ENCODE measurements around the gene VASN.
"Not testable (repeated sequence)": the region's sequence is repeated elsewhere in the genome, so short reads cannot be mapped to it uniquely, and the experiment has no call there.

VASN gene

DNA sequence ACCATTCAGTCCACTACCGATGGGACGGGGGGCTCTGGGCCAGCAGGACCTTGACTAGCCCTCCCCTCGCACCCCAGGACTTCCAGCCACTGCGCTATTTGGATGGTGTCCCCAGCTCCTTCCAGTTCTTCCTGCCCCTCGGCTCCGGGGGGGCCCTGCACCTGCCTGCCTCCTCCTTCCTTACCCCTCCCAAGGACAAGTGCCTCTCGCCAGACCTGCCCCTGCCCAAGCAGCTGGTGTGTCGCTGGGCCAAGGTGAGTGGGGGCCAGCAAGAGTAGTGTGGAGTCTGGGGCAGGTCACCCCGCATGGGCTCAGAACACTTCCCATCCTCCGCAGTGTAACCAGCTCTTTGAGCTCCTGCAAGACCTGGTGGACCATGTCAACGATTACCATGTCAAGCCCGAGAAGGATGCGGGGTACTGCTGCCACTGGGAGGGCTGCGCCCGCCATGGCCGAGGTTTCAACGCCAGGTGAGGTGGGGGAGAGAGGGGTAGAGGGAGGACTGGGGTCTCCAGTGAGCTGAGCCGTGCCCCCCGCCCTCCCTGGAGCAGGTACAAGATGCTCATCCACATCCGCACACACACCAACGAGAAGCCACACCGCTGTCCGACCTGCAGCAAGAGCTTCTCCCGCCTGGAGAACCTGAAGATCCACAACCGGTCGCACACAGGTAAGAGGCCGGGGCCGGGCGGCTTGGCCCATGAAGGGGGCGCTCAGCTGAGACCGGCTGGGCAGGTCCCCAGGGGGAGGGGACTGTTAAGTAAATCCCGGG is 36.7 kb upstream of the VASN start:
- intact Hi-C loops (cut with DNase I), result loop anchor here (5.0 kb wide), 1 partner anchor 133 kb away; no protein-coding TSS in a partner anchor
- DNase-seq, result peak in 2 of 10 donors; percentile 80 to 82

DNA sequence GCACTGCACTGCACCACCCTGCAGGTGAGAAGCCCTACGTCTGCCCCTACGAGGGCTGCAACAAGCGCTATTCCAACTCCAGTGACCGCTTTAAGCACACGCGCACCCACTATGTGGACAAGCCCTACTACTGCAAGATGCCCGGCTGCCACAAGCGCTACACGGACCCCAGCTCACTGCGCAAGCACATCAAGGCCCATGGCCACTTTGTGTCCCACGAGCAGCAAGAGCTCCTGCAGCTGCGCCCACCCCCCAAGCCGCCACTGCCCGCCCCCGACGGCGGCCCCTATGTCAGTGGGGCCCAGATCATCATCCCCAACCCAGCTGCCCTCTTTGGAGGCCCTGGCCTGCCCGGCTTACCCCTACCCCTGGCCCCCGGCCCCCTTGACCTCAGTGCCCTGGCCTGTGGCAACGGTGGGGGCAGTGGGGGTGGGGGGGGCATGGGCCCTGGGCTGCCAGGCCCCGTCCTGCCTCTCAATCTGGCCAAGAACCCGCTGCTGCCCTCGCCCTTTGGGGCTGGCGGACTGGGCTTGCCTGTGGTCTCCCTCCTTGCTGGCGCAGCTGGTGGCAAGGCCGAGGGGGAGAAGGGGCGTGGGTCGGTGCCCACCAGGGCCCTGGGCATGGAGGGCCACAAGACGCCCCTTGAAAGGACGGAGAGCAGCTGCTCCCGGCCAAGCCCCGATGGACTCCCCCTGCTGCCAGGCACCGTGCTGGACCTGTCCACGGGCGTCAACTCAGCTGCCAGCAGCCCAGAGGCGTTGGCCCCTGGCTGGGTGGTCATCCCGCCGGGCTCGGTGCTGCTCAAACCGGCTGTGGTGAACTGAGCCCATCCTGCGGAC is 34.7 kb upstream of the VASN start:
- intact Hi-C loops (cut with DNase I), result no loop called here
- DNase-seq, result peak in 1 of 10 donors; percentile 83

DNA sequence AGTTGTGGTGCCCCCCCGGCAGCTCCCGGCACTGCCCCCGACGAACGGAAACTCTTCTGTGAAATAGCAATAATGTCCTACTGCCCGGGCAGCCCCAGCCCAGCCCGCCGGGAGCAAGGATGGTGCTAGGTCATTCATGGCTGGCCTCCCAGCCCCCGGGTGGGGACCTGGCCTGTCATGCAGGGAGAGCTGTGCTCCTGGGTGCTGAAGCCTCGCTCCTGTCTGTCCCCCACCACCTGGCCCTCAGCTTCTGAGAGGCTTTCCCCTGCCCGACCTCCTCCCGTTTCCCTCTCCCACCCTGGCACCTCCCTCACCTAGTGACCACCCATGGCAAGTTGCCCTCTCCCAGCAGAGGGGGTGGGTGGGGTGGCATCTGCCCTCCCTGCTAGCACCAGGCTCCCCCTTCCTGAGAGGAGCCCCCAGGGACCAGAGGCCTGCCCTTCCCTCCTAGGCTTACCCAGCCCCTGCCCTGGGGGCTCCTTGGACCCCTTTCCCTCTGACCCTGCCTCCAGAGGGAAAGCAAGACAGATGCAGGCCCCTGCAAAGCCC is 34.0 kb upstream of the VASN start:
- intact Hi-C loops (cut with DNase I), result no loop called here
- DNase-seq, result no peak

DNA sequence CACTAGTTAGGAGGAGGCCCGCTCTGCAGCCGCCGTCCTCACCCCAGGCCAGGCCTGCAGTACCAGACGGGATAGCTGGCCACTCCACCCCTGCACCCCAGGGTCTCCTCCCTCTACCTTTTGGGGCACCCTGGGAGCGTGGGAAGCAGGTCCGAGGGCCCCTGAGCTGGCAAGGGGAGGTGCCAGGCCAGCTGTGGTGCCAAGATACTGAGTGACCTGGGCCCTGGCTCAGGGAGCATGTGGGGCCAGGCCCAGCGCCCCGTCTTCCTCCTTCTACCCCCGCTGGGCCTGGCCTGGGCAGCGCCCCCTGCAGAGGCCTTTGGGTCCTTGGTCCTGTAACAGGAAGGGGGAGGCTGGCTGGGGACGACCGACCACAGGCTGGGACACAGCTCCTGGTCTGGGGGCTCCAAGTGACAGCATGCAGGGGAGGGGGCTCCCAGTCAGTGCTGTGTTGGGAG is 33.5 kb upstream of the VASN start:
- intact Hi-C loops (cut with DNase I), result no loop called here
- peak in 2 of 10 donors; percentile 70 to 82 for DNase-seq

DNA sequence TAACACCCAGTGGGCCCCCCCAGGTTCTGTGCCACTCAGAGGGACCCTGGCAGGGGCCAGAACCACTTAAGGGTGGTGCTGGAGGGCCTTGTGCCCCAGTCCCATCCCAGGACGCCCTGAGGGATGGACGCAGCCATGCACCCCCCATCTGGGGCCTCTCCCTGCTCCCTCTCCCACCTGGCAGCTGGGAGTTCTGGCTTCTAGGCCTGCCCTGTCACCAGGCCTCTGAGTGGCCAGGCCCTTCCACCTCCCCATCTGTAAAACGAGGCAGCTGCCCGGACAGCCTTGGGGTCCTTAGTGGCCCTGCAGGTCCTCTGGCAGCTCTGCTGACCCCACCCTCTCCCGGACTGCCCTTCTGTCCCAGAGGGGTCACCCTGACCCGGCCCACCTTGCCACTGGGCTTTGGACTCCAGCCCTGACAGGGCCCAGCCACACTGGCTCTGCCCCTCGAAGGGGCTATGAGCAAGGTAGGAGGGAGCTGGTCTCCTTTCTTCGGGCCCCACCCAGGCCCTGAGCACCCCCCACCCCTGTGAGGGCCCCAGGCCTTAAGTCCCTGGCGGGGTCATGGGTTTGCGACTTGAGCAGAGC is 32.8 kb upstream of the VASN start:
- intact Hi-C loops (cut with DNase I), result no loop called here
- DNase-seq, result peak in 1 of 10 donors; percentile 67

DNA sequence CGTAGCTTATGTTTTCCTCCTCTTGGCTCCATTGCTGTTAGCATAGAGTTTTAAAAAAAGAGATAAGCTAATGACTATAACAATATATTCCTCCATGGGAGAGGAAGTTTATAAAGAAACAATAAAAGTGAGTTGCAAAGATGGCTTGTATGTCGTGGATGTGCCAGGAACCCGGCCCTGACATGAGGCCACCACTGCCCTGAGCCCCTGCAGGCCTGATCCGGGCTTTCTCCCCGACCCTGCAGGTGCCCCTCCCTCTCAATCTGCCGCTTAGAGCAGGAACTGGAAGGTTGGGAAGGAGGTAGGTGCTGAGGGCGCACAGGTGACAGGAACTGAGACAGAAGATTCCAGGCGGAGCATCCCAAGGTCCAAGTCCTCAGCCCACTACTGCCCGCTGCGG is 32.2 kb upstream of the VASN start:
- intact Hi-C loops (cut with DNase I), result no loop called here
- DNase-seq, result no peak

DNA sequence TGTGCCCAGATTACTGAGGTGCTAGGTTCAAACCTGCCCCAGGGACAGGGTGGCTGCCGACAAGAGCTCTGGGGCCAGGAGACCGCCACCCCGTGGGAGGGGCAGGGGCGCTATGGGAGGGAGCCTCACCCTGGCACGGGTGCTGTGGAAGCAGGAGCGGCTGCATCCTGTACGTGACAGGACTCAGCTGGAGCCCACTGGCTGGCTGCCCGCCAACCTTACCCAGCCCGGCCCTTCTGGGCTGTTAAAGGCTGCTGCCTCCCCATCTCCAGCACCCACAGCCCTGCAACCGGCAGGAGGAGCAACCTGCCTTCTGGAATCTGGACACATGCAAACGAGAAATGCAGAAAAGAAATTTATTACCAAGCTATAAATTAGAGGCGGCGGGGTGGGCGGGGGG is 31.7 kb upstream of the VASN start:
- peak in 2 of 10 donors; percentile 82 to 89 for DNase-seq
- intact Hi-C loops (cut with DNase I), result no loop called here

DNA sequence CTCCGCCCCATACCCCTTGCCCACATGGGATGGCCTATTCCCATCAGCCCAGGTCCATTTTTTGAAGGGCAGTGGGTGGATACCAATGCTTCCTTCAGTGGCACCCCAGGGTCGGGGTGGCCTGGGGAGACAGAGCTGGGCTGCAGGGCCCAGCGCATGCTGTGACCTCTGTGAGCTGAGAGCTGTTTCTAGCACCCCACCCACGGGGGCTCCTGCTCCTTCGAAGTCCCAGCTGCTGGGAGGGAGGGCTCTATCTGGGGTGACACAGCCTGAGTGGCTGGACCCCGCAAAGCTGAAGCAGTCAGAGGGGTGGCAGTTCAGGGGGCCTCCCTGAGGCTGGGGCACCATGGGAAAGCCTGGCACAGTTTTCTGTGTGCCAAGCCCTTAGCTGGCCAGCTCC is 31.2 kb upstream of the VASN start:
- intact Hi-C loops (cut with DNase I), result no loop called here
- peak in 2 of 10 donors; percentile 68 to 77 for DNase-seq

DNA sequence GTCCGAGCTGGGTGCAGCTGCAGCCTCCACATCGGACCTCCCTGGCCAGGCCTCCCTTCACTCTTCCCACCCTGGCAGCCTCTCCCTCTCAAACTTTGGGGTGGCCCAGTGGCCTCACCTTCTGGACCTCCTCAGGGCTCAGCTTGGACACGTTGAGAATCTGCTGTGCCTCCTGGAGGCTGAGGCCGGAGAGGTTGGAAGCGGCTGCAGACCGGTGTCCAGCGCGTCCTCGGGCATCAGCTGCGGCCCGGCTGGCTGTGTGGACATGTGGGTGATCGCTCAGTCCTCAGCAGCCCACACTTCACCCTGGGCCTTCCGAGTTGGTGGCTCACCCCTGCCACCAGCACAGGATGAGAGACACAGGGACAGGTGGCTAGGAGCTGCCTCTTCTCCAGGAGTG is 30.4 kb upstream of the VASN start:
- intact Hi-C loops (cut with DNase I), result no loop called here
- peak in 1 of 10 donors; percentile 80 for DNase-seq

DNA sequence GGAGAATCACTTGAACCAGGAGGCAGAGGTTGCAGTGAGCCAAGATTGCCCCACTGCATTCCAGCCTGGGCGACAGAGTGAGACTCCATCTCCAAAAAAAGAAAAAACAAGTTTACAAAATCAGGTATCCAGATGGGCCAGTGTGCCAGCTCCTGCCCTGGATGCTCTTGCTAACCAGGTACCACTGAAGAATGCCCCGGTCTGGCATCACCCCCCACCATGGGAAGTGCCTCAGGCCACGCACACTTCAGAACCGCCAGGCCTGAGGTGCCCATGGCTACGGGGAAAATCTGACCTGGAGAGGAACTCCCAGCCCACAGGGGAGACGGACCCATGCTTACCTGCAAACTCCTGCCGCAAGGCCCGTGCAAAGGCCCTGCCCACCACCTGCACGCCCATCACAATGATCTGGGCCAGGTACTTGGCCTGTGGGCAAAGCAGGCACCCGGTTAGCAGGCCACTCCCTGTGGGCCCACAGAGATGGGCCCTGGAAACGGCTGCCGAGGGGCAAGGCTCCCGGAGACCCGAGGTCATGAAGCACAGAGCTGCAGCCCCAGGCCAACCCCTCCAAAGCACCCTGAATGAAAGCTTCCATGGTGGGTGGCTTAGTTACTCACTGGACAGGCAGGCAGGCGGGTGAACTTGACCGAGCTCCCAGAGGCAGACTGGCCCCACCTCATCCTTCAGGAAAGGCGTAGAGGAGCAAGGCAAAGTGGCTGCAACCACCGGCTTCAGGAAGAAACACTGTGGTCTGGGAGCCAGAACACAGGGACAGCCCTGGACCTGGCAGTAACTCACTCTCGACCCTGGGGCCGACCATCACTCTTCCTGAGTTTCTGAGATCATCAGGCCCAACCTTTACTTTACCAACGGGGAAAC is 28.5 kb upstream of the VASN start:
- intact Hi-C loops (cut with DNase I), result no loop called here
- peak in 1 of 10 donors; percentile 85 for DNase-seq

DNA sequence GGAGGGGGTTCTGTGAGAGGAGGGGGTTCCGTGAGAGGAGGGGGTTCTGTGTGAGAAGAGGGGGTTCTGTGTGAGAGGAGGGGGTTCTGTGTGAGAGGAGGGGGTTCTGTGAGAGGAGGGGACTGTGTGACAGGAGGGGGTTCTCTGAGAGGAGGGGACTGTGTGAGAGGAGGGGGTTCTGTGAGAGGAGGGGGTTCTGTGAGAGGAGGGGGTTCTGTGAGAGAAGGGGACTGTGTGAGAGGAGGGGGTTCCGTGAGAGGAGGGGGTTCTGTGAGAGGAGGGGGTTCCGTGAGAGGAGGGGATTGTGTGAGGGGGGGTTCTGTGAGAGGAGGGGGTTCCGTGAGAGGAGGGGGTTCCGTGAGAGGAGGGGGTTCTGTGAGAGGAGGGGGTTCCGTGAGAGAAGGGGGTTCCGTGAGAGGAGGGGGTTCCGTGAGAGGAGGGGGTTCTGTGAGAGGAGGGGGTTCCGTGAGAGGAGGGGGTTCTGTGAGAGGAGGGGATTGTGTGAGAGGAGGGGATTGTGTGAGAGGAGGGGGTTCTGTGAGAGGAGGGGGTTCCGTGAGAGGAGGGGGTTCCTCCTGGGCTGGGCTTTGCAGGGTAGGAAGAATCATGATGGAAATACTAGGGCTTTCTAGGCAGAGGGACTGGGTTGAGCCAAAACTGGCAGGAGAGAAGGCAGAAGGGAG is 27.2 kb upstream of the VASN start:
- DNase-seq; intact Hi-C loops (cut with DNase I): not testable (repeated sequence)

DNA sequence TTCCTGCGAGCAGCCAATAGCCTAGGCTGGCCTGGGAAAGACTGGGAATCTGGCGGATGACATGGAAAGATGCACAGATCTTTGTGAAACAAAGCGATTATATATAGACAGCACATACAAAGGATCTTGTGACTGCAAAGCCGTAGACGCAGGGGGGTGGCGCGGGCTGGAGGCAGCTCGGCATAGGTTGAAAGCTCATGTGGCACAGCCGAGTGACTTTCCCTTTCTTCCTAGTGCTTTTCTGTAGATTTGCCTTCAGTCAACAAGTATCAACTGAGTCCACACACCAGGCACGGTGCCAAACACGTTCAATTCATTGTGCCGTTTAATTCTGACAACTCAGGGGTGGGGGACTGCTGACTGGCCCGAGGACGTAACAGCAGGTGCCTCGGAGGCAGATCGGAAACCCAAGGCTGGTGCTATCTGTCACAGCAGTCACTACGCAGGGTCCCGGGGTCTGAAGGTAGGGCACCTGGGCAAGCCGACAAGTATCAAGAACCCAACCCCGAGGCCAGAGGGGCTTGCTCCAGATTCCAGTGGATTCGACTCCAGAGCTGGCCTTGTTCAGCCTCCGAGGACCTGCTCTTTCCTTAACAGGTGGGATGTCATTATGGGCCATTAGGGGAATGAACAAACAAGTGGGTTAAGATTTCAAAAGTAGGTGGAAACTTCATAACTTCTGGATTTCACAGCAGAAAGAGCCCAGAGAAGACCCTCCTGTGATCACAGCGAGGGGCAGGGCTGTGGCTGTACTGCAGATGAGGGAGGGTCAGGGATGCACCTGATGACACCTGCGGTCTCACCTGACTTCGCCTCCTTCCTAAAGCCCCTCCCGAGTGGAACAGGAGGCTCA is 26.4 kb upstream of the VASN start:
- intact Hi-C loops (cut with DNase I), result no loop called here
- peak; percentile 48 to 97 (median 74) for DNase-seq

DNA sequence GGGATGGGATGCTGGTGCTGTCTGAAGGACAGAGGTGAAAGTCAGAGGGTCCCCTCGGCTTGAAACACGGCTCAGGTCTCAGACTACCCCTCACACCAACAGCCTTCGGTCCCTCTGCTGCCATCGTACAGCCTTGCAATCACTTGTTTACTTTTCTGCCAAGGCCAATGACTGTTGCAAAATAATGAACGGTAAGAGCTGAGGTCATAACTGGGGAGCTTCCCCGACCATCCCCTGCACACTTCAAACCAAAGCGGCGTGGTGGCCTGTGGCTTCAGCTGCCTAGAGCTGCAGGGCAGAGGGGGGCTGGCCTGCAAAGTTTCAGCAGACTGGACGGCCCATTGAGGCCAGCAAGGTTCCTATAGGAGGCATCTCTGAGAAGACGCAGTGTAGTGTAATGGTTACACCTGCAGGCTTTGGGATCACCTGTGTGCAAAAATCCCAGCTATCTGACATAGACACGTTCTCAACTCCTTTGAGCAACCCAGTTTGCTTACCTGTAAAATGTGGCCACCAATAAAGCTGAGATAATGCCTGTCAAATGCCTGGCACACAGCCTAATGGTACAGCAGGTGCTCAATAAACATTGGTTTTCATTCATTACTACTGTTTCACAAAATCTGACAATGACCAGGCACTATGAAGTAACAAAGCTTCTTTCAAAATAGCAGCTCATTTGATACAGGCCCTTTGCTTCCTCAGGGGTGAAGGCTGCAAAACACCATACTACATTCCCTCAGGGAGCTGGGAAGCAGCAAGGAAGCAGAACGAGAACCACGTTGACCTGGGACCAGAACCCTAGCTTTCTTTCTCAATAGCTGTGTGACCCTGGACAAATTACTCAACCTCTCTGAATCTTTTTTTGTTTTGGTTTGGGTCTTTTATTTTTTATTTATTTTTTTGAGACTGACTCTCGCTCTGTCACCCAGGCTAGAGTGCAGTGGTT is 25.5 kb upstream of the VASN start:
- intact Hi-C loops (cut with DNase I), result no loop called here
- no peak for DNase-seq

DNA sequence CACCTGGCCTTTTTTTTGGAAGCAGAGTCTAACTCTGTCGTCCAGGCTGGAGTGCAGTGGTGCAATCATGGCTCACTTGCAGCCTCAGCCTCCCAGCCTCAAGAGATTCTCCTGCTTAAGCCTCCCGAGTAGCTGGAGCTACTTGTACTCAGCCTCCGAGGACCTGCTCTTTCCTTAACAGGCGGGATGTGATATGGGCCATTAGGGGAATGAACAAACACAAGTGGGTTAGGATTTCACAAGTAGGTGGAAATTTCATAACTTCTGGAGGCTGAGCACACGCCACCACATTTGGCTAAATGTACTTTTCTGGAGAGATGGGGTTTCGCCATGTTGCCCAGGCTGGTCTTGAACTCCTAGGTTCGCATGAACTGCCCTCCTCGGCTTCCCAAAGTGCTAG is 24.6 kb upstream of the VASN start:
- intact Hi-C loops (cut with DNase I), result no loop called here
- DNase-seq, result no peak

DNA sequence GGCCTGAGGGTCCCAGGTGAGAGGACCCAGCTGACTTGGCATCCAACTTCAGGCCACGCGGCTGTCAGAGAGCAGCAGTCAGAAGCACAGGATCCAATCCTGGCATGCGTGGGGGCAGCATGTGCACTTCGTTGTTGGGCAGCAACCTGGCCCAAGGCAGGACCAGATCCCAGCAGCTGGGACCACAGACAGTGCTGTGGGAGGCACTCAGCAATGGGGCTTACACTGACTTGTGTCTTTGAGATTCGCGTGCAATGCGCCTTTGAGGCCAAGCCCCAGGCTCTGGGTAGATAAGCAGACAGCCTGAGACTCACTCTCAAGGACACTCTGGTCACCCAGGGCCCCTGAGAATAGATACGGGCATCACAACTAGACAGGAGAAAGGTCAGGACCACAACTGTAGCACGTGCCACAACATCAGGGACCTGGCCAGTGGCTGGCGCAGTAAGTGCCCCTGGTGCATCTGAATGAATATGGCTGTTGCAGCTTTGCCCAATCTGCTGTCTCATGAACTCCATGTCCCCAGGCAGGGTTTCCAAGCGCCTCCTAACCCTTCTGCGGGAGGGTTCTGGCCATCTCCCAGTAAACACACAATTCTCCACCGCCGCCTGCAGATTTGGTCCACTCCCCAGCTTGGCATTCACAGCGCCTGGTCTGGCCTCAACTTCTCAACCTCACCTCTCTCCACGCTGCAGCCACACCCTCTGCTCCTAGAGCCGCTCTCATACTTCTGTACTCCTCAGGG is 23.7 kb upstream of the VASN start:
- intact Hi-C loops (cut with DNase I), result no loop called here
- DNase-seq, result peak in 1 of 10 donors; percentile 65

DNA sequence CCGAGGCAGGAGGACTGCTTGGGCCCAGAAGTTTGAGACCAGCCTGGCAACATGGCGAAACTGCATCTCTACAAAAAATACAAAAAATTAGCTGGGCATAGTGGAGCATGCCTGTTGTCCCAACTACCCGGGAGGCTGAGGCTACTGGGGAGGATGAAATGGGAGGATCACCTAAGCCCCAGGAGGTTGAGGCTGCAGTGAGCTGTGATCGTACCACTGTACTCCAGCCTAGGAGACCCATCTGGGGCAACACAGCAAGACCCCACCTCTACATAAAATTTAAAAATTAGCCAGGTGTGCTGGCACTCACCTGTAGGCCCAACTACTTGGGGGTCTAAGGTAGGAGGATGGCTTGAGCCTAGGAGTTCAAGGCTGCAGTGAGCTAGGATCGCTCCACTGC is 22.3 kb upstream of the VASN start:
- DNase-seq, result no peak
- intact Hi-C loops (cut with DNase I), result no loop called here

DNA sequence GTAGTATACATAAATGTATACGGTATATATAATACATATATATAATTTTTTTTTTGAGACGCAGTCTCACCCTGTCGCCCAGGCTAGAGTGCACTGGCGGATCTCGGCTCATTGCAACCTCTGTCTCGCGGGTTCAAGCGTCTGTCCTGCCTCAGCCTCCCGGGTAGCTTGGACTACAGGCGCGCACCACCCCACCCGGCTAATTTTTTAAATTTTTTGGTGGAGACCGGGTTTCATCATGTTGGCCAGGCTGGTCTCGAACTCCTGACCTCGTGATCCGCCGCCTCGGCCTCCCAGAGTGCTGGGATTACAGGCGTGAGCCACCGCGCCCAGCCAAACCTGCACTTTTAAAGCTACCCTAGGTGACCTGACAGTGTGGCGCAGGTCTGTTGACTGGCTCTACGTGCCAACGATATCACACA is 21.3 kb upstream of the VASN start:
- intact Hi-C loops (cut with DNase I), result no loop called here
- DNase-seq, result no peak
